ENCODE results near the gene KIF4A. TPM values are rescaled to one million over a fixed set of nuclear protein-coding genes. Genes with fewer than 3 reads are reported as not detected.

The KIF4A gene
- total RNA-seq, 1 experiment from 2014 or later: 36.2 TPM

- no peaks in the 10 kb centered on the region for H3K27me3 Mint-ChIP-seq (ENCODE audit: low read depth)
- H3K9me3 Mint-ChIP-seq: no peaks in the 10 kb centered on the region
- no peak for TF ChIP-seq RORB (CRISPR knock-in tag; IDR thresholded peaks at IDR 0.05)
- no peak for TF ChIP-seq SP1 (CRISPR knock-in tag; conservative IDR thresholded peaks at IDR 0.05)
- TF ChIP-seq ZNF317 (CRISPR knock-in tag; IDR thresholded peaks at IDR 0.05; ENCODE audit: borderline replicate concordance, low read depth): no peak
- no peak for TF ChIP-seq GRHL2 (CRISPR knock-in tag; IDR thresholded peaks at IDR 0.05; ENCODE audit: insufficient replicate concordance, severe bottlenecking)
- TF ChIP-seq, protein P1, sequence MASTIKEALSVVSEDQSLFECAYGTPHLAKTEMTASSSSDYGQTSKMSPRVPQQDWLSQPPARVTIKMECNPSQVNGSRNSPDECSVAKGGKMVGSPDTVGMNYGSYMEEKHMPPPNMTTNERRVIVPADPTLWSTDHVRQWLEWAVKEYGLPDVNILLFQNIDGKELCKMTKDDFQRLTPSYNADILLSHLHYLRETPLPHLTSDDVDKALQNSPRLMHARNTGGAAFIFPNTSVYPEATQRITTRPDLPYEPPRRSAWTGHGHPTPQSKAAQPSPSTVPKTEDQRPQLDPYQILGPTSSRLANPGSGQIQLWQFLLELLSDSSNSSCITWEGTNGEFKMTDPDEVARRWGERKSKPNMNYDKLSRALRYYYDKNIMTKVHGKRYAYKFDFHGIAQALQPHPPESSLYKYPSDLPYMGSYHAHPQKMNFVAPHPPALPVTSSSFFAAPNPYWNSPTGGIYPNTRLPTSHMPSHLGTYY (CRISPR knock-in tag; IDR thresholded peaks at IDR 0.05): no peak
- TF ChIP-seq ZNF416 (CRISPR knock-in tag; IDR thresholded peaks at IDR 0.05): no peak
- TF ChIP-seq, protein P2, sequence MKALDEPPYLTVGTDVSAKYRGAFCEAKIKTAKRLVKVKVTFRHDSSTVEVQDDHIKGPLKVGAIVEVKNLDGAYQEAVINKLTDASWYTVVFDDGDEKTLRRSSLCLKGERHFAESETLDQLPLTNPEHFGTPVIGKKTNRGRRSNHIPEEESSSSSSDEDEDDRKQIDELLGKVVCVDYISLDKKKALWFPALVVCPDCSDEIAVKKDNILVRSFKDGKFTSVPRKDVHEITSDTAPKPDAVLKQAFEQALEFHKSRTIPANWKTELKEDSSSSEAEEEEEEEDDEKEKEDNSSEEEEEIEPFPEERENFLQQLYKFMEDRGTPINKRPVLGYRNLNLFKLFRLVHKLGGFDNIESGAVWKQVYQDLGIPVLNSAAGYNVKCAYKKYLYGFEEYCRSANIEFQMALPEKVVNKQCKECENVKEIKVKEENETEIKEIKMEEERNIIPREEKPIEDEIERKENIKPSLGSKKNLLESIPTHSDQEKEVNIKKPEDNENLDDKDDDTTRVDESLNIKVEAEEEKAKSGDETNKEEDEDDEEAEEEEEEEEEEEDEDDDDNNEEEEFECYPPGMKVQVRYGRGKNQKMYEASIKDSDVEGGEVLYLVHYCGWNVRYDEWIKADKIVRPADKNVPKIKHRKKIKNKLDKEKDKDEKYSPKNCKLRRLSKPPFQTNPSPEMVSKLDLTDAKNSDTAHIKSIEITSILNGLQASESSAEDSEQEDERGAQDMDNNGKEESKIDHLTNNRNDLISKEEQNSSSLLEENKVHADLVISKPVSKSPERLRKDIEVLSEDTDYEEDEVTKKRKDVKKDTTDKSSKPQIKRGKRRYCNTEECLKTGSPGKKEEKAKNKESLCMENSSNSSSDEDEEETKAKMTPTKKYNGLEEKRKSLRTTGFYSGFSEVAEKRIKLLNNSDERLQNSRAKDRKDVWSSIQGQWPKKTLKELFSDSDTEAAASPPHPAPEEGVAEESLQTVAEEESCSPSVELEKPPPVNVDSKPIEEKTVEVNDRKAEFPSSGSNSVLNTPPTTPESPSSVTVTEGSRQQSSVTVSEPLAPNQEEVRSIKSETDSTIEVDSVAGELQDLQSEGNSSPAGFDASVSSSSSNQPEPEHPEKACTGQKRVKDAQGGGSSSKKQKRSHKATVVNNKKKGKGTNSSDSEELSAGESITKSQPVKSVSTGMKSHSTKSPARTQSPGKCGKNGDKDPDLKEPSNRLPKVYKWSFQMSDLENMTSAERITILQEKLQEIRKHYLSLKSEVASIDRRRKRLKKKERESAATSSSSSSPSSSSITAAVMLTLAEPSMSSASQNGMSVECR (CRISPR knock-in tag; IDR thresholded peaks at IDR 0.05; ENCODE audit: borderline replicate concordance): no peak
- TF ChIP-seq RELA (CRISPR knock-in tag; IDR thresholded peaks at IDR 0.05; ENCODE audit: borderline replicate concordance): no peak
- TF ChIP-seq NR2C2 (CRISPR knock-in tag; IDR thresholded peaks at IDR 0.05): no peak
- CTCF ChIA-PET: no interaction called here
- H3K27ac Mint-ChIP-seq: no peak overlapping the region
- H3K4me1 Mint-ChIP-seq: no peaks in the 10 kb centered on the region
- ATAC-seq (no peak), DNase-seq (ENCODE audit: low spot score) (no peak)
- no peak overlapping the region for H3K4me3 Mint-ChIP-seq
- H3K36me3 Mint-ChIP-seq: peaks cover 14% of the 10 kb centered on the region
- POLR2A ChIA-PET: no interaction called here
These were observed 121.6 kb downstream of the KIF4A start for GRCh38 chrX:70411475-70411874.

DNA sequence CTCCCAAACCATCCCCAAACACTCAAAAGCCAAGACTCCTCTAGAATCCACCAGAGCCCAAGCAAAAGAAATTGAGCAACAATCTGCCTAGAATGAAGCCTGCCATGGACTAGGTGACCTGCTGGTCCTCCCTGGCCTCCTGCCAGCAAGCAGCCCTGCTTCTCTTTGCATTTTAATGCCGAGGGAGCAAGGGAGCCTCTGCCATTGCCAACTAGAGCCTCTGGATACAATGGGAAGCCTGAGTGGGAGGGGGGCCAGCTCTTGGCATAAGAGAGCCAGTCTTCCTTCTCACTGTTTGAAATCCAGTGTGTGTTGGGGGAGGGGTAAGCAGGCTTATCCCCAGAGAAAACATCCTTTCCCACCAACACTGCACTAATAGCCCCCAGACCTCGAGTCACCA is 131.7 kb downstream of the KIF4A start:
- no peaks in the 10 kb centered on the region for H3K27me3 Mint-ChIP-seq (ENCODE audit: low read depth)
- H3K9me3 Mint-ChIP-seq: no peaks in the 10 kb centered on the region
- TF ChIP-seq ZNF232 (CRISPR knock-in tag; IDR thresholded peaks at IDR 0.05) (no peak), ZNF281 (CRISPR knock-in tag; IDR thresholded peaks at IDR 0.05) (peak; percentile 69; the same call in 1 of the 2 replicates), TEAD4 (CRISPR knock-in tag; IDR thresholded peaks at IDR 0.05) (no peak)
- TF ChIP-seq, protein P3, sequence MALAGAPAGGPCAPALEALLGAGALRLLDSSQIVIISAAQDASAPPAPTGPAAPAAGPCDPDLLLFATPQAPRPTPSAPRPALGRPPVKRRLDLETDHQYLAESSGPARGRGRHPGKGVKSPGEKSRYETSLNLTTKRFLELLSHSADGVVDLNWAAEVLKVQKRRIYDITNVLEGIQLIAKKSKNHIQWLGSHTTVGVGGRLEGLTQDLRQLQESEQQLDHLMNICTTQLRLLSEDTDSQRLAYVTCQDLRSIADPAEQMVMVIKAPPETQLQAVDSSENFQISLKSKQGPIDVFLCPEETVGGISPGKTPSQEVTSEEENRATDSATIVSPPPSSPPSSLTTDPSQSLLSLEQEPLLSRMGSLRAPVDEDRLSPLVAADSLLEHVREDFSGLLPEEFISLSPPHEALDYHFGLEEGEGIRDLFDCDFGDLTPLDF (CRISPR knock-in tag; IDR thresholded peaks at IDR 0.05): no peak
- ChIA-PET CTCF (interaction anchor here (1.0 to 1.2 kb wide), 2 partner anchors 12 to 84 kb away, joined by 3 to 8 read pairs; no protein-coding TSS in a partner anchor), POLR2A (no interaction called here)
- ATAC-seq (peak; percentile 42), DNase-seq (ENCODE audit: low spot score) (peak; percentile 33)
- H3K4me3 Mint-ChIP-seq: peak overlapping the region; percentile 16; the same call in 1 of the 2 replicates
- peaks cover 21% of the 10 kb centered on the region for H3K36me3 Mint-ChIP-seq
- peak overlapping the region; percentile 77 for H3K27ac Mint-ChIP-seq
- peaks cover 30% of the 10 kb centered on the region for H3K4me1 Mint-ChIP-seq
